GM21367 (cell line): Measurements from ENCODE around the gene CTH.
"Not testable (repeated sequence)": the region's sequence is repeated elsewhere in the genome, so short reads cannot be mapped to it uniquely, and the experiment has no call there.

Source experiments
- ATAC-seq: cut with Tn5 transposase; IDR thresholded peaks from one replicate; pipeline ENCODE4 v1.9.1; 2021; ENCODE audit not compliant: unreplicated experiment

The CTH gene

DNA sequence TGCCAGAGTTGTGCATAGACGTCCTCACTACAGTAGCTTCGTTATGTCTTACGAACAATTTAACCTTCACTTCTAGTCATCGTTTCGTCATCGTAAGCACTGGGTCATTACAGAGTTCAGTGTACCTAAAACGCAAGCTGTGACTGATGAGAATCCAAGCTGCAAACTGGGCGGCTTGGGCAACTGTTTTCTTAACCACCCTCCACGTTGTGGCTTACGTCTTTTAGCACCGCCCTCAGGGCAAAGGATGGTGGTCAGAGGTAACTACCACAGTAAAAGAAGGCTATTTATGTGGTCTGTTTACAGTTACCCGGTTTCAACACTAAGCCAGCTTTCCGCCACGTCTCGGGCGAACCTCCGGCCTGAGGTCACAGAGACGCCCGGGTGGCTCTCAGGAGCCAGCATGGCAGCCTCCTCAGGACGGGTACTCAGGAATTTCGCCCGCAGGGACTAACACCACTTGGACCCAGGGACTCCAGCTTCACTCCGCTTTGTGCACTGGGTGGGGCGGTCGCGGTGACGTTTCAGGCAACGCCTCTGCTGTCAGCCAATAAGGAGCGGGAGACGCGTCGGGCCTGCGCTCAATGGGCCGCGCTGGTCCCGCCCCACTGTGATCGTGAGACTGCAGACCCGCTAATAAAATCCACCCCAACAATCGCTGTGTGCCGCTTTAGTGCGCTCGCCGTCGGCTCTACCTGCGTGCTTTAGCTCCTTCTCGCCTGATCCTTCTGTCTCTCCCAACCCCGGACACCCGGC, at the start of gene CTH:
Gene CTH (plus strand): TSS at position 665 of the 756 bp plus-strand sequence. CDS start 148 bp downstream, outside the sequence.
- peak; percentile 95 for ATAC-seq

DNA sequence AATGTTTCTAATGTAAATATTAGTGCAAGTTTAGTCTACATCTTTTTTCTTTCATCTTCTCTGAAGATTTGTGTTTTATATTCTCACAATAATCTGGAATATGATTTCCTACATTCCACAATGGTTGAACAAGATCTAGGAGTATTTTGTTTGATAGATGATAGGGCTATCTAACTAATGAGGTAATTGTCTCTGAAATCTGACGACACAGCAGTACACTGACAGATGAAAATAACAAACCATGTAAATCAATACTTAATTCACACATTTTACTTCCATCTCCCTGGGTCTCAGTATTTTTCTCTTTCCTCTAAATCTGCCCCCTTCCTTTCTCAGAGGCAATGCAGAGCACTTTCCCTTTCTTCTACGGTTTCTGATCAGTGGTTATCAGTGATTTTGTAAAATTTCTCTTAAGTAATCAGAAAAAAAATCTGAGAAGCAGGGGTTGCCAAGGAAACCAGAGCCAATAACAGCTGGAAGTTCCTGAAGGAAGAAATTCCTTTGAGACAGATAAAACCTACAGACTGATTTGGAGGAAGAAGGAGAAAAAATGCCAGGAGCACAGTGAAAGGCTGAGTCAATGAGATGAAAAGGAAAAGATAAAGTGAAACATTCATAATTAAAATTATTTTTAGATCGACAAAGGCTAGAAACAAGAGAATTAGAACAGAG, 49.2 kb upstream of the CTH start:
- ATAC-seq = no peak

DNA sequence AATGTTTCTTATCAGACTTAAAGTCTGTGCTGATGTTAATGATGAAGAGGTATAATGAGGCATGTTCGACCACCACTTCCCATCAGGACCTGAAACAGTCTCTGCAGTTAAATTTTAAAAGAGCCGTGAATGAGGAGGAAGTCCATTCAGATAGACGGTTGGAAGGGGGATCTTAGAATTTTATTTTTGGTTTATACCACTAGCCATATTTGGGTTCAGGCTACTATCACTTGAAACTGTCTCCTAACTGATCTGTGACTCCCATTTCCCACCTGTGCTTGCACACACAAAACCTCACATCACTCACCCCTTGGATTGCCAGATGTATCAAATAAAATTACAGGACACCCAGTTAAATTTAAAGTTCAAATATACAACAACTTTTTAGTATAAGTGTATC, 46.6 kb upstream of the CTH start:
- no peak for ATAC-seq

DNA sequence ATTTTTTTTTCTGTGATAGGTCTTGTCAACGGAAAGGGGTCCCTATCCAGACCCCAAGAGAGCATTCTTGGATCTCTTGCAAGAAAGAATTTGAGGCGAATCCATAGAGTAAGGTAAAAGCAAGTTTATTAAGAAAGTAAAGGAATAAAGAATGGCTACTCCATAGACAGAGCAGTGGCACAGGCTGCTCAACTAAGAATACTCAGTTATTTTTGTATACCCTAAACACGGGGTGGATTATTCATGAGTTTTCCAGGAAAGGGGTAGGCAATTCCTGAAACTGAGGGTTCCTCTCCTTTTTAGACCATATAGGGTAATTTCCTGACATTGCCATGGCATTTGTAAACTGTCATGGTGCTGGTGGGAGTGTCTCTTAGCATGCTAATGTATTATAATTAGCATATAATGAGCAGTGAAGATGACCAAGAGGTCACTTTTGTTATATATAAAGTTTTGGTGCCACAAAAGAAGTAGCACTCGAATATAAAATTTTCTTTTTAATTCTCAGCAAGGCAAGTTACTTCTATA, 44.6 kb upstream of the CTH start:
- not testable (repeated sequence) for ATAC-seq

DNA sequence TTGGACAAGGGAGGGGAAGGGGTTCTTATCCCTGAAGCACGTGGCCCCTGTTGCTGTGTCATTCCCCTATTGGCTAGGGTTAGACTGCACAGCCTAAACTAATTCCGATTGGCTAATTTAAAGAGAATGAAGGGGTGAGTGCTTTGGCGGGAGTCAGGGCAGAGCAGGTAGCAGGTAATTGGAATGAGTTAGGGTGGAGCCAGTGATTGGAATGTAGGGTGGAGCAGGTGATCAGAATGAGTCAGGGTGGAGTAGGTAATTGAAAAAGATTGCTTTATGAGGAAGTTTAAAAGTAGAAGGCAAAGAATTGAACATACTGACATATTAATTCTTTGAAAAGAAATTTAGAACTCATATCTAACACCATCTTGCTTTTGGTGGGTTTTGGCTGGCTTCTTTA, 44.1 kb upstream of the CTH start:
- not testable (repeated sequence) for ATAC-seq

DNA sequence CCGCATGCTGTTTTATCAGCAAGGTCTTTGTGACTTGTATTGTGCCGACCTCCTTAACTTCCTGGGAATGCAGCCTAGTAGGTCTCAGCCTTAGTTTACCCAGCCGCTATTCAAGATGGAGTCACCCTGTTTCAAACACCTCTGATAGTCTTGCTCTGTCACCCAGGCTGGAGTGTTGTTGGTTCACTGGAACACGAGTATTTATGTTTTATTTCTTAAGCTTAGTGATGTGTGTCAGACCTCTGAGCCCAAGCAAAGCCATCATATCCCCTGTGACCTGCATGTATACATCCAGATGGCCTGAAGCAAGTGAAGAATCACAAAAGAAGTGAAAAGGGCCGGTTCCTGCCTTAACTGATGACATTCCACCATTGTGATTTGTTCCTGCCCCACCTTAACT, 43.7 kb upstream of the CTH start:
- not testable (repeated sequence) for ATAC-seq

DNA sequence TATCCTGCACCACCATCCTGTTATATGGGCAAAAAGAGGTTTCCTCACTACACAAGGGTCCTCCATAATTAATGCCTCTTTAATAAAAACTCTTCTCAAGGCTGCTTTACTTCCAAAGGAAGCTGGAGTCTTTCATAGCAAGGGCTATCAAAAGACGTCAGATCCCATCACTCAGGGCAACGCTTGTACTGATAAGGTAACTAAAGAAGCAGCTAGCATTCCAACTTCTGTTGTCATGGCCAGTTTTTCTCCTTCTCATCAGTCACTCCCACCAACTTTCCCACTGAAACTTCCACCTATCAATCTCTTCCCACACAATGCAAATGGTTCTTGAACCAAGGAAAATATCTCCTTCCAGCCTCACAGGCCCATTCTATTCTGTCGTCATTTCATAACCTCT, 39.5 kb upstream of the CTH start:
- not testable (repeated sequence) for ATAC-seq

DNA sequence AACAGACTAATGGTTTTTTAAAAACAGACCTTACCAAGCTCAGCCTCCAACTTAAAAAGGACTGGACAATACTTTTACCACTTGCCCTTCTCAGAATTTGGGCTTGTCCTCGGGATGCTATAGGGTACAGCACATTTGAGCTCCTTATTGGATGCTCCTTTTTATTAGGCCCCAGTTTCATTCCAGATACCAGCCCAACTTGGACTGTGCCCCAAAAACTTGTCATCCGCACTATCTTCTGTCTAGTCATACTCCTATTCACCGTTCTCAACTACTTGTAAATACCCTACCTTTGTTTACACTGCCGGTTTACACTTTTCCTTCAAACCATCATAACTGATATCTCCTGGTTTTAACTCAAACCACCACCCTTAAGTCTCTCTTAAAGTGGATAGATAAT, 38.6 kb upstream of the CTH start:
- no peak for ATAC-seq

DNA sequence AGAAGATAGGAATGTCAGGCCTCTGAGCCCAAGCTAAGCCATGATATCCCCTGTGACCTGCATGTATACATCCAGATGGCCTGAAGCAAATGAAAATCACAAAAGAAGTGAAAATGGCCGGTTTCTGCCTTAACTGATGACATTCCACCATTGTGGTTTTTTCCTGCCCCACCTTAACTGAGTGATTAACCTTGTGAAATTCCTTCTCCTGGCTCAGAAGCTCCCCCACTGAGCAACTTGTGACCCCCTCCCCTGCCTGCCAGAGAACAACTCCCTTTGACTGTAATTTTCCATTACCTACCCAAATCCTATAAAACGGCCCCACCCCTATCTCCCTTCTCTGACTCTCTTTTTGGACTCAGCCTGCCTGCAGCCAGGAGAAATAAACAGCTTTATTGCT, 37.5 kb upstream of the CTH start:
- not testable (repeated sequence) for ATAC-seq

DNA sequence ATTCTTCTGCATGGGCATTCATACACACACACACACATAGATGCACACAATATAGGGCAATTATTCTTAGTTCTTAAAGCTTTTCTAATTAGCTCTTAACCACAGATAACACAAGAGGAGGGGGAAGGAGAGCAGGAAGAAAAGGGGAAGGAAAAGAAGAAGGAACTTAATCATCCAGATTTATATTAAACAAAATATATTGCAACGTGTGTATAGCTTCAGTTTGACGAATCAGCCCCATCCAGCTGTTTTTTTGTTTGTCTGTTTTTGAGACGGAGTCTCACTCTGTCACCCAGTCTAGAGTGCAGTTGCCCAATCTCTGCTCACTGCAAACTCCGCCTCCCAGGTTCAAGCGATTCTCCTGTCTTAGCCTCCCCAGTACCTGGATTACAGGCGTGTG, 34.9 kb upstream of the CTH start:
- ATAC-seq = no peak

DNA sequence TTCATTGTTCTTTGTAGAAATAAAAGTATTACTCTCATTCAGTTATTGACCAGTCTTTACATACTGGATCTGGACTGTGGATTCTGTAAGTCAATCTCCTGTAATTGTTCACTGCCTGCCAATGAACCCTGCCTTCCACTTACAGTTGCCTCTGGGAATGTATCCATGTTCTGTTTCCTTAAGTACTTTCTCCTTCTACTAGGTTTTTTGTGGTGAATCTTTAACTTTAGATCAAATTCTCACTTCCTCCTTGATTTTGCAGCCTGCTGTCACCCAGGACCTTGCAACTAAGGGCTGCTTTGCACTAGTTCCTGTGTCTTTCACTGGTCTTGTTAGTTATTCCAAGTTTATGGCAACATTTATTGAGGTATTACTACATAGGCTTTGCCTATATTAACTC, 28.4 kb upstream of the CTH start:
- peak; percentile 86 for ATAC-seq

DNA sequence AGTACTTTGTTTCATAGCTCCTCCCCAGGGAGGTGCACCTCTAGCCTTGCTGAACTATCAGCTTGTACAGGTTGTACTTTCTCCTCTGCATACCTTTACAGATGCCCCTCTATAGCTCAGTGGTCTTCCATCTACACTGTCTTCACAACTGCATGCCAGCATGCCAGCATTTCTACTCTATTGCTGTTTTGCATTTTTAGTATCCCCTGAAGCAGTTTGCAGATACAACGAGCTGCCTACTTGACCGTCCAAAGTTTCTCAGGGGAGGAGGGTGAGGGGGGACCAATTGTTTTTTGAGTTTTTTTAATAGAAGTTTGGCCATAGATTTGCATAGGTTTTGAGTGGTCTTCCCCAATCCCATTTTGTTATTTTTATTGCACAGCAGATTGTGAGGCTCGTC, 27.6 kb upstream of the CTH start:
- no peak for ATAC-seq

DNA sequence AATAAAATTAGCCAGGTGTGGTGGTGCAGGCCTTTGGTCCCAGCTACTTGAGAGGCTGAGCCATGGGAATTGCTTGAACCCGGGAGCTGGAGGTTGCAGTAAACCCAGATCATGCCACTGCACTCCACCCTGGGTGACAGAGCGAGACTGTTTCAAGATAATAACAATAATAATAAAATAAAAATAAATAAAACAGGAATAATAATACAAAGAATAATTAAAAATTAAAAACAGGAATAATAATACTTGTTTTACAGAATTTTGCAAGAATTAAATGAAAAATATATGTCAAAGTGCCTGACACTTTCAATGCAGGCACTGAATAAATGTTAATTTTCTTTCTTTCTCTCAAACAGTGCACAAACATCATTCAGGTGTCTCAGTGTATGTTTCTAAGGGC, 26.5 kb upstream of the CTH start:
- ATAC-seq = no peak

DNA sequence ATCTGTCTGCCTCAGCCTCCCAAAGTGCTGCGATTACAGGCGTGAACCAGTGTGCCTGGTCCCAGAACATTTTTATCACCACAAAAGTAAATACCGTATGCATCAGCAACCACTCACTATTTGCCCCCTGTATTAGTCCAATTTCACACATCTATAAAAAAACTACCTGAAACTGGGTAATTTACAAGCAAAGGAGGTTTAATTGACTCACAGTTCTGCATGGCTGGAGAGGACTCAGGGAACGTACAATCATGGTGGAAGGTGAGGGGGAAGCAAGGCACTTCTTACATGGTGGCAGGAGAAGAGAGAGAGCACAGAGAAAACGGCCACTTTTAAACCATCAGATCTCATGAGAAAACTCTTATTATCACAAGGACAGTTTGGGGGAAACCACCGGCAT, 25.6 kb upstream of the CTH start:
- ATAC-seq = no peak

DNA sequence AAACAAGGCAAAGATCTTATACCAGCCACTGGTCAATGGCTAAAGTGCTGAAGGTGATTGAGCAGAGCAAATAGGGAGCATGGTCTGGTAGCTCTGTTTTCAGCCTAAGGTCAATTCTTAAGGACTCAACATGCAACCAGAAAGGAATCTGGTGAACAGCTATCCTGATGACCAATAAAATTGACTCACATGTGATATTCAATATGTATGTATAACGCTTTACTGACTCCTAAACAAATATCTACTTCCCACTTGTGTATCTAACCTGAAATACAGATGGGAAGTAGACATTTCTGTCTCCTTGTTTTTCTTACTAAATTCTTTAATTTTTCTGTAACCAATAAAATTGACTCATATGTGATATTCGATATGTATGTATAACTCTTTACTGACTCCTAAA, 24.9 kb upstream of the CTH start:
- no peak for ATAC-seq

DNA sequence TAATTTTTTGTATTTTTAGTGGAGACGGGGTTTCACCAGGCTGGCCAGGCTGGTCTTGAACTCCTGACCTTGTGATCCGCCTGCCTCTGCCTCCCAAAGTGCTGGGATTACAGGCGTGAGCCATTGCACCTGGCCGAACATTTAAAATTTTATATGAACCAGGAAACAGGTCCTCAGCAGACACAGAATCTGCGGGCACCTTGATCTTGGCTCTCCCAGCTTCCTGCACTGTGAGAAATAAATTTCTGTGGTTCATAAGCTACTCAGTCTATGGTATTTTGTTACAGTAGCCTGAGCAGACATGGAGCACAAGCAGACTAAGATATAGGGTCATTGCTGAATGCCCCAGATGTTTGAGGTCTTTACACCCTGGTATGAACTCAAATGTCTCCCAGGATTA, 23.6 kb upstream of the CTH start:
- no peak for ATAC-seq

DNA sequence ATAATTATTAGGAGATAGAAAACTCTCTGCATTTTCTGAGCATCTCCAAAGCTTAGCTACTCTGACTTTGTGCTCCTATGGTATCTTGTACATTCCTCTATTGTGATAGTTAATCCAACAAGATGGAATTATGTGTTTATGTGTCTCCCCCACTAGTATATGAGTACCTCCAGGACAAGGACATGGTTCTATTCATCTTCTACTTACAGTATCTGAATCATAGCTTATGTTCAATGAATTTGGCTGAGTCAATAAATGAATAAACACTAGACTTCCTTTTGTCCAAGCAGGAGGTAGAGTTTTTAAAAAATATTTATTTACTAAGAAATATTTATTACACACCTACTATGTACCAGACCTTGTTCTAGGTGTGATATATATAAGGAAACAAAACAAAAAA, 18.4 kb upstream of the CTH start:
- ATAC-seq = no peak

DNA sequence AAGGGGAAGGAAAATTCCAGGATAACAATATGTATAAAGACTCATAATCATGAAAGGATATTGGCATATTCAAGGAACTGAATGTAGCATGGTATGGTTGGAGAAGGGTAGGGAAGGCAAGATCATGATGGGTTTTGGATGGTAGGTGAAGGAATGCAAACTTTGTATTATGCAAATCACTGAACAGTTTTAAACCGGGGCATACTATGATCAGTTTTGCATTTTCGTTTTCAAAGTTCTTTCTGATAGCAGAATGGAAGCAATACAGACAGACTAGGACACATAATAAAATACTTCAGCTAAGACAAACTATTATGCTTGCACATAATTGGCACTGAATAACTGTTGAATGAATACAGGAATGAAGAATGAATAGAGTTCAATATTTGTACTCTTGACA, 14.5 kb upstream of the CTH start:
- ATAC-seq = no peak

DNA sequence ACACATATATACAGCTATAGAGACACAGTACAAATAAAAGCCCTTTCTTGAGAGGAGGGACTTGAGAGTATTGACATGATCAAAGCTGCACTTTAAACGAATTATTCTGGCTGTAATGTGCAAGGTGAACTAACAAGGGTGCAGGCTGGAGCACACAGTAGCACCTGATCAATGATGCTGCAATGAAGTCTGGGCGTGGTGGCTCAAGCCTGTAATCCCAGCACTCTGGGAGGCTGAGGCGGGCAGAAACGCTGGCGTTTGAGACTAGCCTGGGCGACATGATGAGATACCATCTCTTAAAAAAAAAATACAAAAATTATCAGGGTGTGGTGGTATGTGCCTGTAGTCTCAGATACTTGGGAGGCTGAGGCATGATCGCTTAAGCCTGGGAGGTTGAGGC, 14.1 kb upstream of the CTH start:
- ATAC-seq = no peak

DNA sequence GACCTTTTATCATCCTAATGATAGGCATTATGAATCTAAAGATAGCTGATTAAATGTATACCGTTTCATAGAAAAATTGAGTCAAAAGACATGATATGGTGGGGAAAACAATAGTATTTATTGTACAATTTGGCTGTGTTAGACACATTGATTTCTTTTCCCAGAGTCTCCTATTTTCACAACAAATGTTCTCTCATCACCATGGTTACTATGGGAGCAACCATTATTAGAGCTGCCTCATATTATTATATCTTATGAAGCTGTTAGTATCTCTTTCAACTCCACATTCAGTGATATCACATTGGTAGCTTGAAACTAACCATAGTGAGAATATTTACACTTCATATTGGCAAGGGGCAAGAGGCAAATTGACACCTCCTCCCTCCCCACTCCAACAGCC, 10.7 kb upstream of the CTH start:
- ATAC-seq = no peak

DNA sequence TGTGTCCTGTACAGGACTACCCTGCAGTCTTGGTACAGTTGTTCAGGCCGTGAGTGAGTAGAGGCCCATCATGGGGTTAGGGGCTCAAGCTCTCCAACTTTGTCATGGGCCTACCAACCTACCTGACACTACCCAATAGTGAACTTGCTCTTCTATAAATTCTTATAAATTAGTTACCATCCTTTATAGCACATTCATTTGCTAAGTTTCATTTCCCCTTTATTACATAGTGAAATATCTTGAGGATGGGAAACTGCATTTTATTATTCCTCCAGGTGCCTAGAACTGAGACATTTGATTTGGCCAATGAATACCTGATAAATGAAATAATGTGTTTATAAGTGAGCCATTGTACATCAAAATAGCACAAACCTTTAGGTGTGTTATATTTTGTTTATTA, 9.1 kb upstream of the CTH start:
- ATAC-seq = no peak

DNA sequence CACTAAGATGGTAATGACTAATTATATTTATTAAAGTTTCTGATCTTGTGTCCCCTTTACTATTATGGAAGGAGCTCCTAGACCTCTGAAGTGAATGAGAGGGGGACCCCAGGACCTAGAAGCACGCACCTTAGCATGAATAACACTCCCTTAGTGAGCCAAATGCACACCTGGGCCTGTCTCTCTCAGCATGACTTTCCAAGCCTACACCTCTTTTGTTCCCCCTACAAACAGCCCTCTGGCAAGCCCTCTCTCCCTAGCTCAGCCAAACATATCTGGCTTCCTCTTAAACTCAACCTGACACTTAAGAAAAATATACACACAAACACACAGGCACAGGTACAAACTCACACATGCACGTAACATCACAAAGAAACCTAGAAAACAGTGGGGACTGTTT, 7.3 kb upstream of the CTH start:
- no peak for ATAC-seq
